ENCODE data around the gene CCNA2. TPM values are rescaled to one million over a fixed set of nuclear protein-coding genes. Genes with fewer than 3 reads are reported as not detected.

The CCNA2 gene
- total RNA-seq (2022; extraction: Qiagen RNA extraction): 38.4 to 46.7 TPM (median 43.2 TPM) in 5 replicates

GRCh38 chr4:121823505-121824170 lies at the start of gene CCNA2:
Gene CCNA2 (minus strand): TSS chr4:121823883. CDS start chr4:121823628, 255 bp downstream.

GRCh38 chr4:121869841-121870822 lies 46.4 kb upstream of the CCNA2 start, which contains the start of gene BBS7:
Gene BBS7 (minus strand): TSS chr4:121870474. CDS start chr4:121870313, 161 bp downstream.

GRCh38 chr4:121800961-121801714 lies 22.5 kb downstream of the CCNA2 start, which contains the start of gene EXOSC9:
Gene EXOSC9 (plus strand): TSS chr4:121801323. CDS start chr4:121801425, 102 bp downstream.

Other genes with a start within 250 kb of the CCNA2 start
- gene ANXA5, start 126.9 kb downstream of the CCNA2 start, total RNA-seq (2022; extraction: Qiagen RNA extraction): 489 to 626 TPM (median 509 TPM) in 5 replicates
- gene SMIM43, start 58.7 kb downstream of the CCNA2 start, total RNA-seq (2022; extraction: Qiagen RNA extraction): 0.11 to 0.29 TPM (median 0.23 TPM) in 5 replicates
- 23.8 to 31.8 TPM (median 25.3 TPM) in 5 replicates for gene EXOSC9, start 22.6 kb downstream of the CCNA2 start, total RNA-seq (2022; extraction: Qiagen RNA extraction)
- gene BBS7, start 46.6 kb upstream of the CCNA2 start, total RNA-seq (2022; extraction: Qiagen RNA extraction): 12.2 to 15.0 TPM (median 14.3 TPM) in 5 replicates
- gene TRPC3, start 128.2 kb upstream of the CCNA2 start, total RNA-seq (2022; extraction: Qiagen RNA extraction): 0.06 to 0.09 TPM (median 0.08 TPM) in 5 replicates